HUDEP-2 (cell line): ENCODE data around the gene SYTL2.
"Not testable (repeated sequence)": the region's sequence is repeated elsewhere in the genome, so short reads cannot be mapped to it uniquely, and the experiment has no call there.

Experiments used
- DNase-seq, 76 experiments: peaks; one replicate each; lab custom pipeline; 2025; ENCODE audit not compliant: unreplicated experiment in 76 of 76; lab: John Stamatoyannopoulos, UW

The SYTL2 gene

GRCh38 chr11:85810871-85811611 lies at the start of gene SYTL2:
Gene SYTL2, minus strand, starts transcription at chr11:85811141. Its CDS starts 53,416 bp downstream, at chr11:85757725.
- DNase-seq, result peak in 60 of 76 experiments; percentile 13 to 76 (median 47)

- not testable (repeated sequence) for DNase-seq
These were observed 48.6 kb upstream of the SYTL2 start for GRCh38 chr11:85859541-85859940.

GRCh38 chr11:85857098-85857497 lies 46.2 kb upstream of the SYTL2 start:
- DNase-seq, result no peak

GRCh38 chr11:85855341-85855656 lies 44.4 kb upstream of the SYTL2 start, which contains the start of gene CCDC83:
Gene CCDC83, plus strand, starts transcription at chr11:85855383. Its CDS starts 9,741 bp downstream, at chr11:85865124.
- peak in 1 of 76 experiments; percentile 5 for DNase-seq

- peak in 75 of 76 experiments; percentile 9 to 95 (median 82) for DNase-seq
These were observed 43.8 kb upstream of the SYTL2 start for GRCh38 chr11:85854557-85855340.

GRCh38 chr11:85854212-85854556 lies 43.2 kb upstream of the SYTL2 start:
- DNase-seq, result peak in 1 of 76 experiments; percentile 28

GRCh38 chr11:85853541-85853940 lies 42.6 kb upstream of the SYTL2 start:
- not testable (repeated sequence) for DNase-seq

GRCh38 chr11:85852754-85853153 lies 41.8 kb upstream of the SYTL2 start:
- DNase-seq, result not testable (repeated sequence)

- DNase-seq, result no peak
These were observed 37.6 kb upstream of the SYTL2 start for GRCh38 chr11:85848556-85848955.

GRCh38 chr11:85848006-85848405 lies 37.1 kb upstream of the SYTL2 start:
- DNase-seq, result no peak

- DNase-seq, result no peak
These were observed 36.5 kb upstream of the SYTL2 start for GRCh38 chr11:85847436-85847835.

- DNase-seq, result peak in 1 of 76 experiments; percentile 2
These were observed 34.2 kb upstream of the SYTL2 start for GRCh38 chr11:85845124-85845631.

GRCh38 chr11:85844439-85845123 lies 33.6 kb upstream of the SYTL2 start:
- no peak for DNase-seq

- DNase-seq, result no peak
These were observed 33.0 kb upstream of the SYTL2 start for GRCh38 chr11:85843929-85844328.

GRCh38 chr11:85840932-85841331 lies 30.0 kb upstream of the SYTL2 start:
- DNase-seq, result not testable (repeated sequence)

GRCh38 chr11:85835729-85836128 lies 24.8 kb upstream of the SYTL2 start:
- DNase-seq, result no peak

- DNase-seq, result no peak
These were observed 24.3 kb upstream of the SYTL2 start for GRCh38 chr11:85835263-85835662.

- DNase-seq, result no peak
These were observed 20.1 kb upstream of the SYTL2 start for GRCh38 chr11:85831050-85831449.

GRCh38 chr11:85829172-85829571 lies 18.2 kb upstream of the SYTL2 start:
- no peak for DNase-seq

- no peak for DNase-seq
These were observed 17.7 kb upstream of the SYTL2 start for GRCh38 chr11:85828640-85828978.
